ENCODE measurements around the gene SLC4A5. TPM values are rescaled to one million over a fixed set of nuclear protein-coding genes. Genes with fewer than 3 reads are reported as not detected.

Gene SLC4A5
- total RNA-seq, 4 donors from 2014 or later = 0.62 to 2.3 (median 1.2) TPM

DNA sequence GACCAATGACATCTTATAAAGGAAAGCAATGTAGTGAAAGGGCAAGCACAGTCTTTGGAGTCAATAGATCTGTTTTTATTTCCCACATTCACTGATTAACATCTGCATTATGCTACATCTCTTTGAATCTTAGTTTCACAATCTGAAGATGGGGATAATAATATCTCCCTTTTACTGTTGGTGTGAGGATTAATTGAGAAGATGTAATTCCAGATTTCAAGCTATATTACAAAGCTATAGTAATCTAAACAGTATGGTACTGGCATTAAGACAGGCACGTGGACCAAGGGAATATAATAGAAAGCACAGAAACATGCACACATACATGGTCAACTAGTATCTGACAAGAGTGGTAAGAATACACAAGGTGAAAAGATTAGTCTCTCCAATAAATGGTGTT is 45.3 kb downstream of the SLC4A5 start:
- Histone ChIP-seq H3K27ac (no peak overlapping the region), H3K4me1 (no peaks in the 10 kb centered on the region), H3K9me3 (no peaks in the 10 kb centered on the region), H3K36me3 (no peaks in the 10 kb centered on the region), H3K4me3 (no peak overlapping the region), H3K27me3 (no peaks in the 10 kb centered on the region)
- intact Hi-C loops (cut with DNase I) = no loop called here
- WGBS, 2 donors = 60 to 86% methylated on average over 1 of the region's 1 CpG
- no peak for DNase-seq
- TF ChIP-seq POLR2A (IDR thresholded peaks at IDR 0.05) = no peak
- TF ChIP-seq, protein P1, sequence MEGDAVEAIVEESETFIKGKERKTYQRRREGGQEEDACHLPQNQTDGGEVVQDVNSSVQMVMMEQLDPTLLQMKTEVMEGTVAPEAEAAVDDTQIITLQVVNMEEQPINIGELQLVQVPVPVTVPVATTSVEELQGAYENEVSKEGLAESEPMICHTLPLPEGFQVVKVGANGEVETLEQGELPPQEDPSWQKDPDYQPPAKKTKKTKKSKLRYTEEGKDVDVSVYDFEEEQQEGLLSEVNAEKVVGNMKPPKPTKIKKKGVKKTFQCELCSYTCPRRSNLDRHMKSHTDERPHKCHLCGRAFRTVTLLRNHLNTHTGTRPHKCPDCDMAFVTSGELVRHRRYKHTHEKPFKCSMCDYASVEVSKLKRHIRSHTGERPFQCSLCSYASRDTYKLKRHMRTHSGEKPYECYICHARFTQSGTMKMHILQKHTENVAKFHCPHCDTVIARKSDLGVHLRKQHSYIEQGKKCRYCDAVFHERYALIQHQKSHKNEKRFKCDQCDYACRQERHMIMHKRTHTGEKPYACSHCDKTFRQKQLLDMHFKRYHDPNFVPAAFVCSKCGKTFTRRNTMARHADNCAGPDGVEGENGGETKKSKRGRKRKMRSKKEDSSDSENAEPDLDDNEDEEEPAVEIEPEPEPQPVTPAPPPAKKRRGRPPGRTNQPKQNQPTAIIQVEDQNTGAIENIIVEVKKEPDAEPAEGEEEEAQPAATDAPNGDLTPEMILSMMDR (IDR thresholded peaks at IDR 0.05) = no peak

DNA sequence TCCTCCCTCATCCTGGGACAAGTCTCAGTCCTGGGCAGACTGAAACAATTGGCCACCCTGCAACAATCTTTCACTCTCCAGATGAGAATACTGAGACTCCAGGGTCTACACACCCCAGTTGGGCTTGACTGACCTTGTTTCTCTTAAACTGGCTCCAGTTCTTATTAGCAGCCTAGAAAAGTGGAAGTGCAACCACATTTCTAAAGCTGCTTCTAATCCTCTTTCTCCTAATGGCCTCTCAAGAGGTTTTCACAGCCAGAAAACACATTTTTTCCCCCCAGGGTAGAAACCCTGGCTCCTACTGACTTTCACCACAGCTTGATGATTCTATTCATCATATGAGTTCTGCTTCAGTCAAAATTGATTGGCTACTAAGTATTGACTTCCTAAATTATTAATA is 45.8 kb downstream of the SLC4A5 start:
- DNase-seq = no peak
- H3K27me3 ChIP-seq = no peaks in the 10 kb centered on the region
- H3K9me3 ChIP-seq = no peaks in the 10 kb centered on the region
- no peaks in the 10 kb centered on the region for H3K4me1 ChIP-seq
- intact Hi-C loops (cut with DNase I) = no loop called here
- no peak for TF ChIP-seq POLR2A (IDR thresholded peaks at IDR 0.05)
- TF ChIP-seq, protein P1 (IDR thresholded peaks at IDR 0.05) = no peak
- H3K36me3 ChIP-seq = no peaks in the 10 kb centered on the region
- no peak overlapping the region for H3K4me3 ChIP-seq
- H3K27ac ChIP-seq = no peak overlapping the region

DNA sequence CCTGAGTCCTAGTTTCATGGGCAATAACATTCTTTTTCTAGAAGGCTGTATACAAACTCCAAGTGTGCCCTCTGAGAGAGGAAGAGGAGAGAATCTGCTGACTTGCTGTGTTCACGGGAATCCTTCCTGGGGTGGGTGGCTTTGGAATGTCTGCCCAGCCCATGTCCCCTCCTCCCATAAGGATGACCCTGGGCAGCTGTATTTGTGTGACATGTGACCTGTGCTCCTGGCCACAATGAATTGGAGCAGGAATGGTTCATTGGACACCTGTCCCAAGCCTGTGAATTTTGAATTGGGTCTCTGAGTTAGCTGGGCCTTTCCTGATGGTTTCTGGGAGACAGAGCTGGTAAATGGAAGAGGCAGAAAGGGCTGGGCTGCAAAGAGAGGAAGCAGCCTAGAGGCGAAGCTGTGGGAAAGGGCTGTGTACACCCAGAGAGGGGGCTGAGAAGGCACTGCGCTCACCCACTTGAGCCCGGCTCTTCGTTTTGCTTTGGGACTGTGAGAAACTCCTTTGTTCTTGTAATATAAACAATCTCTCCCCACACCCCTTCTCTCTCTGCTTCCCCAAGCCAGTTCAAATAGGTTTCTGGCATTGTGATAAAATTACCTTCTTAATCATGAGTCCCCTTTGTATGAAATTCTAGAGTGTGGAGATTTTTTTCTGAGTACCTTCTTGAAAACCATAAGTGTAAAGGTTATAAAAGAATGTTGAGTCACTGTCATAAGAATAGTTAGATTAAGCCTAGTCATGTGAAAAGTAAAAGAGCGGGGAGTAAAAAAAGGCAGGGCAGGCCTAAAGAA is 49.8 kb downstream of the SLC4A5 start:
- intact Hi-C loops (cut with DNase I) = no loop called here

DNA sequence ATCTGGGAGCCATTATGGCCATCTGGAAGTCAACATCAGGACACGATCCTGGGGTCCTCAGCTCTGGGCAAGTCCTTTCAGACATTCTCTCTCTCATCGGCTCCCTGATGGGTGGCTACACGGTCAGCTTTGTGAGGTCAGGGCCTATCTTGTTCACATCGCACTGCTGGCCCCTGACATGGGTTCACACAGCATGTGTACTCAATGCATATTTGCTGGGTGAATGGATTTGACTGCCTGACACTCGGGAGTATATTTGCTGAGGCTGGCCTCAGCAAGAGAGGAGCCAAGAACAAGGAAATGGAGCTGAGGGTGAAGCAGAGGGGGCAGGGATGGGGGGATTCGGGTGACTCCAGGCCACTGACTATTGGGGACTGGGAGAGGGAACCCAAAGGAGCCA is 50.5 kb downstream of the SLC4A5 start:
- TF ChIP-seq, protein P1 (IDR thresholded peaks at IDR 0.05) = no peak
- TF ChIP-seq POLR2A (IDR thresholded peaks at IDR 0.05) = no peak
- intact Hi-C loops (cut with DNase I) = no loop called here
- H3K4me3 ChIP-seq = no peak overlapping the region
- H3K27me3 ChIP-seq = no peaks in the 10 kb centered on the region
- no peak overlapping the region for H3K27ac ChIP-seq
- 86 to 100% methylated on average over 1 of the region's 6 CpGs for WGBS, 2 donors
- no peaks in the 10 kb centered on the region for H3K36me3 ChIP-seq
- H3K9me3 ChIP-seq = no peaks in the 10 kb centered on the region
- no peaks in the 10 kb centered on the region for H3K4me1 ChIP-seq
- DNase-seq = no peak

More for the DNA sequence above, 49.8 kb downstream of the SLC4A5 start:
- no peaks in the 10 kb centered on the region for H3K4me1 ChIP-seq
- no peak overlapping the region for H3K4me3 ChIP-seq
- H3K27ac ChIP-seq = no peak overlapping the region
- H3K27me3 ChIP-seq = no peaks in the 10 kb centered on the region
- no peak for DNase-seq
- no peaks in the 10 kb centered on the region for H3K36me3 ChIP-seq
- TF ChIP-seq, protein P1 (IDR thresholded peaks at IDR 0.05) = no peak
- TF ChIP-seq POLR2A (IDR thresholded peaks at IDR 0.05) = no peak
- no peaks in the 10 kb centered on the region for H3K9me3 ChIP-seq
- 81 to 84% methylated on average over 6 of the region's 6 CpGs for WGBS, 2 donors

DNA sequence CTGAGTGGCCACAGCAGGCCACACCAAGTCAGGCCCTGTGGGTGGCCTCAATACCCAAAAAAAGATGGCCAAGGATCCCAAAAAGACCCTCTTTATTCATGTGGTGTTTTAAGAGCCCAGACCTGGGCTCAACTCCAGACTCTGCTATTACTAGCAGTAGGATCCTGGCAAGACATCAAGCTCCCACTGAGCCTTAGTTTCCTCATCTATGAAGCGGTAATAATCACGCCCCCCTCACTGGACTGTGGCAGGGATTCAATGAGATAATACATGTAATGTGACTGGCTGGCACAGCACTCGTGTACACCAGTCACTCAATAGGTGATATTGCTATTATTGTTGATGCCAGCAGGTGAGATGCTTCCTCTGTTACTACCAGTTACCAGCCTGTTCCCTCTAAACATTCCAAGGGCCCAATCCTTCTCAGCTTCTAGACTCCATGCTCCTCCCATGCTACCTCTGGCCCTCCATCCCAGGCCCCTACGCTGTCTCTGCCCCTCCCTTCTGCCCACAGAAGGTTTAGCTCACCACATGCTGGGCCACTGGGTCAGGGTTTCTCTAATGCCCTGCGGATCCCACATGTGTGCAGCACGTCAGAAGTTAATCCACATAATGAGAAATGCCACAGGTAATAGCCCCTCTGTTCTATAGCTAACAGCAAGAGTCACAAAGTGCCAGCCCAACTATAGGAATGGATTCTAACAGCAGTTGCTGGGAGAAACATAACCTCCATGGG is 51.2 kb downstream of the SLC4A5 start:
- 94 to 97% methylated on average over 5 to 6 of the region's 6 CpGs for WGBS, 2 donors
- no peak for DNase-seq
- Histone ChIP-seq H3K9me3 (no peaks in the 10 kb centered on the region), H3K36me3 (no peaks in the 10 kb centered on the region), H3K27me3 (no peaks in the 10 kb centered on the region), H3K4me1 (no peaks in the 10 kb centered on the region), H3K27ac (no peak overlapping the region), H3K4me3 (no peak overlapping the region)
- TF ChIP-seq POLR2A (IDR thresholded peaks at IDR 0.05) = no peak
- intact Hi-C loops (cut with DNase I) = no loop called here

All from esophagus squamous epithelium (tissue), 5 donors.